Caco-2 (cell line): ENCODE data around the gene MREG. TPM values are rescaled to one million over a fixed set of nuclear protein-coding genes. Genes with fewer than 3 reads are reported as not detected.

Source experiments
- BruUV-seq: library from RNA; stranded (reverse); fragments of 400-500 nt; replicated peaks from 2 replicates; lab custom pipeline; 2021; lab: Mats Ljungman, UMichigan
- CTCF ChIA-PET: fragments of 300-600 bp; sonication (Branson Sonifier 250); formaldehyde crosslinking; loops from one replicate; lab custom pipeline; 2022; ENCODE audit warnings: antibody characterized with exemption; lab: Charles Lee
- POLR2A ChIA-PET: fragments of 300-600 bp; sonication (Branson Sonifier 250); formaldehyde crosslinking; loops from one replicate; lab custom pipeline; 2022; ENCODE audit warnings: antibody characterized with exemption; lab: Charles Lee
- DNase-seq, 2 experiments: peaks; one replicate each; pipeline versions ENCODE4 v3.0.0 to v3.0.0-alpha.2; 2020 to 2022
- H3K27me3 ChIP-seq: replicated peaks from 2 replicates; pipeline ENCODE4 v1.6.0; 2011; ENCODE audit warnings: low read length; ENCODE audit not compliant: control insufficient read depth, insufficient read depth
- H3K36me3 ChIP-seq: 2 replicates; pipeline ENCODE4 v1.5.1; 2011; ENCODE audit warnings: low read length; ENCODE audit not compliant: control insufficient read depth, insufficient read depth
- H3K4me1 ChIP-seq: fragments of 250-450 bp; sonication (Bioruptor Pico); 2 replicates; pipeline ENCODE4 v1.5.1; 2020; ENCODE audit warnings: mild to moderate bottlenecking
- H3K4me3 ChIP-seq: 2 replicates; pipeline ENCODE4 v1.5.1; 2011; ENCODE audit warnings: low read depth, mild to moderate bottlenecking, control low read depth, low read length
- H3K9me3 ChIP-seq: fragments of 250-450 bp; sonication (Bioruptor Pico); 2 replicates; pipeline ENCODE4 v1.5.1; 2020; ENCODE audit warnings: mild to moderate bottlenecking, moderate library complexity
- H3K27ac Mint-ChIP-seq: one replicate; pipeline ENCODE4 v1.8.0; 2022; ENCODE audit warnings: mixed read lengths; ENCODE audit not compliant: unreplicated experiment
- H3K27me3 Mint-ChIP-seq: one replicate; pipeline ENCODE4 v1.8.0; 2022; ENCODE audit warnings: mixed read lengths; ENCODE audit not compliant: insufficient read depth, unreplicated experiment
- H3K36me3 Mint-ChIP-seq: one replicate; pipeline ENCODE4 v1.8.0; 2022; ENCODE audit warnings: mild to moderate bottlenecking, mixed read lengths; ENCODE audit not compliant: insufficient read depth, unreplicated experiment
- H3K4me1 Mint-ChIP-seq: one replicate; pipeline ENCODE4 v1.8.0; 2022; ENCODE audit warnings: low read depth, mixed read lengths; ENCODE audit not compliant: unreplicated experiment
- H3K4me3 Mint-ChIP-seq: one replicate; pipeline ENCODE4 v1.8.0; 2022; ENCODE audit warnings: mild to moderate bottlenecking, moderate library complexity, mixed read lengths; ENCODE audit not compliant: unreplicated experiment
- H3K9me3 Mint-ChIP-seq: one replicate; pipeline ENCODE4 v1.8.0; 2022; ENCODE audit warnings: mixed read lengths; ENCODE audit not compliant: unreplicated experiment
- intact Hi-C: fragments of 100-400 bp; cut with micrococcal nuclease; formaldehyde crosslinking; loops from one replicate; pipeline ENCODE4 v1.10.0; 2022; ENCODE audit not compliant: unreplicated experiment
- total RNA-seq: library from RNA; stranded (reverse); gene quantifications from 2 replicates; pipeline ENCODE4 v1.2.3, GENCODE V29; 2022
- TF ChIP-seq, protein P1 (sequence below), 2 experiments: fragments of 200-600 bp in 1 of 2; IDR thresholded peaks; 1 replicate in 1 of 2; 2 replicates in 1 of 2; pipeline versions ENCODE4 v1.5.1 to v1.8.0; 2011 to 2022; ENCODE audit warnings: antibody characterized with exemption in 1 of 2, control low read depth in 1 of 2, inconsistent platforms in 1 of 2, low read depth in 1 of 2, low read length in 1 of 2, mild to moderate bottlenecking in 1 of 2, moderate library complexity in 1 of 2; ENCODE audit not compliant: insufficient read depth in 1 of 2, severe bottlenecking in 1 of 2, unreplicated experiment in 1 of 2

The MREG gene
- total RNA-seq, 1 experiment from 2014 or later = 43.8 TPM

DNA sequence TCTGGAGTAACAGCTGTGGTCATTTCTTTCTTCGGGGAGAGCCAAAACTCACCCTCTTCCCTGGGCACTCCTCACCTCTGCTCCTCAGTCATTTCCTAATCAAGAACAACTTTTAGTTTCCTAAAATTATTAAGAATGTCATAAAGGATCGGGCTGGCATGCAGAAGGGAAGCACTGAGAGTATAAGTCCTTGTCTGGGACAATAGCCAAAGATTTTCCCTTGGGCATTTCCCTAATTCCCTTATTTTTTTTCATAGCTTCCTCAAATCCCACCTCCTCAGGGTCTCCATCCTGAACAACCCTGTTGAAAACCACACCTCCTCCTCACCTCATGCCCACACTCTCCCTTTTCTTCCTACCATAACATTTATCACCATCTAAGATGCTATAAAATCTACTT, 115.0 kb downstream of the MREG start:
- H3K27ac Mint-ChIP-seq = no peak overlapping the region
- intact Hi-C loops = no loop called here
- TF ChIP-seq, protein P1, sequence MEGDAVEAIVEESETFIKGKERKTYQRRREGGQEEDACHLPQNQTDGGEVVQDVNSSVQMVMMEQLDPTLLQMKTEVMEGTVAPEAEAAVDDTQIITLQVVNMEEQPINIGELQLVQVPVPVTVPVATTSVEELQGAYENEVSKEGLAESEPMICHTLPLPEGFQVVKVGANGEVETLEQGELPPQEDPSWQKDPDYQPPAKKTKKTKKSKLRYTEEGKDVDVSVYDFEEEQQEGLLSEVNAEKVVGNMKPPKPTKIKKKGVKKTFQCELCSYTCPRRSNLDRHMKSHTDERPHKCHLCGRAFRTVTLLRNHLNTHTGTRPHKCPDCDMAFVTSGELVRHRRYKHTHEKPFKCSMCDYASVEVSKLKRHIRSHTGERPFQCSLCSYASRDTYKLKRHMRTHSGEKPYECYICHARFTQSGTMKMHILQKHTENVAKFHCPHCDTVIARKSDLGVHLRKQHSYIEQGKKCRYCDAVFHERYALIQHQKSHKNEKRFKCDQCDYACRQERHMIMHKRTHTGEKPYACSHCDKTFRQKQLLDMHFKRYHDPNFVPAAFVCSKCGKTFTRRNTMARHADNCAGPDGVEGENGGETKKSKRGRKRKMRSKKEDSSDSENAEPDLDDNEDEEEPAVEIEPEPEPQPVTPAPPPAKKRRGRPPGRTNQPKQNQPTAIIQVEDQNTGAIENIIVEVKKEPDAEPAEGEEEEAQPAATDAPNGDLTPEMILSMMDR (IDR thresholded peaks at IDR 0.05; ENCODE audit: insufficient read depth in 1 of 2, low read depth in 1 of 2, low read length in 1 of 2, severe bottlenecking in 1 of 2, unreplicated experiment in 1 of 2) = no peak
- H3K27me3 Mint-ChIP-seq = no peaks in the 10 kb centered on the region
- POLR2A ChIA-PET = no interaction called here
- DNase-seq = no peak
- no peaks in the 10 kb centered on the region for H3K36me3 Mint-ChIP-seq
- Histone ChIP-seq H3K27me3 (no peaks in the 10 kb centered on the region), H3K4me3 (no peak overlapping the region), H3K4me1 (no peaks in the 10 kb centered on the region), H3K36me3 (no peaks in the 10 kb centered on the region), H3K9me3 (no peaks in the 10 kb centered on the region)
- CTCF ChIA-PET = no interaction called here
- H3K9me3 Mint-ChIP-seq = no peaks in the 10 kb centered on the region
- peaks cover 10% of the 10 kb centered on the region for H3K4me1 Mint-ChIP-seq
- no peak overlapping the region for H3K4me3 Mint-ChIP-seq
- no TSS peak for BruUV-seq

DNA sequence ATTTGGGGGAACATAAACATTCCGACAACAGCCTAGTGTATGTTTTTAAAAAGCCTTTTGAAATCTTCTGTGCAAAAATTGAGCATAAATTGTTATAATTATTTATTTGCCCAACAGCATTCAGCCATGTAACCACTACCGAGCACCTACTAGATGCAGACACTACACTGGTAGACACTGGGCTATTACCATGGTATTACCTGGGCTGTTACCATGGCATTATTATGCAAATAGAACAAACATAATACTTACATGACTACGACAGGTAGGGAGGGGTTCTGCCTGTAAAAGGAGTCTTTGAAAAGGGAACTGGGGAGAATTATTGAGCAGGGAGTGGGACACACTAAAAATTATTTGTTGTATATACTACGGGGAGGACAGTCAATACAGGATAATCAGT, 116.4 kb downstream of the MREG start:
- H3K36me3 Mint-ChIP-seq = no peaks in the 10 kb centered on the region
- no TSS peak for BruUV-seq

DNA sequence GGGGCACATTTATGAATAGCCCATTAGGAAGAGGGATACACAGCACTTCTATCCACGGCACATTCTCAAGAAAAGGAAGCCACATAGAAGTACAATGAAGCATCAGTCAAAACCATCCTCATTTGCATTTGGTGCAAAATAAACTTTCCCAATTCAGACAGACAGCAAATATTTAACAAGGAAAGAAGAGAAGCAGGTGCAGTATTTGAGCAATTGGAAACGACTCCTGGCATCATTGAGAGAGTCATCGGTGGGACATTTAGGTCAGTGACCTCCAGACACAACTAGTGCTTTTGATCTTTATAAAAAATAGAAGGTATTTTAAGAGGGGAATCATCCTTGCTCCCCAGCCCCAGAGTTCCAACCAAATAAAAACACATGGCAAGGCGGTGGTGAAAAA, 118.0 kb downstream of the MREG start:
- TF ChIP-seq, protein P1 (IDR thresholded peaks at IDR 0.05; ENCODE audit: insufficient read depth in 1 of 2, low read depth in 1 of 2, low read length in 1 of 2, severe bottlenecking in 1 of 2, unreplicated experiment in 1 of 2) = no peak
- no peaks in the 10 kb centered on the region for H3K36me3 ChIP-seq
- no peaks in the 10 kb centered on the region for H3K27me3 ChIP-seq
- no peak overlapping the region for H3K4me3 Mint-ChIP-seq
- H3K4me1 ChIP-seq = no peaks in the 10 kb centered on the region
- H3K27me3 Mint-ChIP-seq = no peaks in the 10 kb centered on the region
- POLR2A ChIA-PET = no interaction called here
- no peak for DNase-seq
- H3K9me3 ChIP-seq = 0 out of 2 replicates have a peak, but pooled peaks cover 3% of the 10 kb centered on the region
- H3K4me1 Mint-ChIP-seq = peaks cover 17% of the 10 kb centered on the region
- CTCF ChIA-PET = no interaction called here
- no peak overlapping the region for H3K4me3 ChIP-seq
- no peaks in the 10 kb centered on the region for H3K9me3 Mint-ChIP-seq
- intact Hi-C loops = no loop called here
- H3K27ac Mint-ChIP-seq = no peak overlapping the region
- H3K36me3 Mint-ChIP-seq = no peaks in the 10 kb centered on the region
- no TSS peak for BruUV-seq

More for the DNA sequence above, 116.4 kb downstream of the MREG start:
- Histone ChIP-seq H3K4me3 (no peak overlapping the region), H3K27me3 (no peaks in the 10 kb centered on the region), H3K4me1 (no peaks in the 10 kb centered on the region), H3K9me3 (no peaks in the 10 kb centered on the region), H3K36me3 (no peaks in the 10 kb centered on the region)
- Mint-ChIP-seq H3K27me3 (no peaks in the 10 kb centered on the region), H3K9me3 (no peaks in the 10 kb centered on the region), H3K4me3 (no peak overlapping the region), H3K4me1 (peaks cover 17% of the 10 kb centered on the region), H3K27ac (no peak overlapping the region)
- TF ChIP-seq, protein P1 (IDR thresholded peaks at IDR 0.05; ENCODE audit: insufficient read depth in 1 of 2, low read depth in 1 of 2, low read length in 1 of 2, severe bottlenecking in 1 of 2, unreplicated experiment in 1 of 2) = no peak
- ChIA-PET CTCF (no interaction called here), POLR2A (no interaction called here)
- intact Hi-C loops = no loop called here
- no peak for DNase-seq

Other genes starting within 250 kb of the MREG start
- gene PECR, start 68.3 kb upstream of the MREG start, total RNA-seq = 29.1 and 42.0 TPM in 2 replicates
- gene TMEM169, start 68.4 kb upstream of the MREG start, total RNA-seq = 1.1 and 1.3 TPM in 2 replicates
- 319 and 333 TPM in 2 replicates for gene XRCC5, start 95.8 kb upstream of the MREG start, total RNA-seq